Panc1 (cell line): ENCODE results near the gene VAV3. TPM values are rescaled to one million over a fixed set of nuclear protein-coding genes. Genes with fewer than 3 reads are reported as not detected.

Source experiments
- ATAC-seq: fragments of 200-7000 bp; cut with Tn5 transposase; 2 replicates; pipeline ENCODE4 v1.9.1; 2020; ENCODE audit warnings: mild to moderate bottlenecking, moderate library complexity
- BruUV-seq: library from RNA; stranded (reverse); fragments of 400-500 nt; replicated peaks from 2 replicates; lab custom pipeline; 2021; lab: Mats Ljungman, UMichigan
- CTCF ChIA-PET: fragments of 300-600 bp; sonication (Branson Sonifier 250); formaldehyde crosslinking; loops from one replicate; lab custom pipeline; 2022; ENCODE audit warnings: antibody characterized with exemption; lab: Charles Lee
- POLR2A ChIA-PET: fragments of 300-600 bp; sonication (Branson Sonifier 250); formaldehyde crosslinking; loops from one replicate; lab custom pipeline; 2022; ENCODE audit warnings: antibody characterized with exemption; lab: Charles Lee
- DNase-seq: peaks from one replicate; pipeline ENCODE4 v3.0.0-alpha.2; 2010; ENCODE audit warnings: low read depth, low spot score
- H3K27ac ChIP-seq: 2 replicates; pipeline ENCODE4 v1.5.1; 2011; ENCODE audit warnings: mild to moderate bottlenecking, low read length, inconsistent platforms
- H3K27me3 ChIP-seq: fragments of 200-500 bp; sonication (Bioruptor generic); 2 replicates; pipeline ENCODE4 v1.6.0; 2014; ENCODE audit warnings: low read length, inconsistent platforms; ENCODE audit not compliant: control insufficient read depth, insufficient read depth
- H3K36me3 ChIP-seq: fragments of 200-500 bp; sonication (Bioruptor generic); 2 replicates; pipeline ENCODE4 v1.5.1; 2014; ENCODE audit warnings: inconsistent platforms, mild to moderate bottlenecking, low read length, moderate library complexity; ENCODE audit not compliant: control insufficient read depth, insufficient read depth
- H3K4me1 ChIP-seq: 2 replicates; pipeline ENCODE4 v1.5.1; 2011; ENCODE audit warnings: inconsistent platforms, mild to moderate bottlenecking, low read length, moderate library complexity; ENCODE audit not compliant: control insufficient read depth, insufficient read depth
- H3K4me3 ChIP-seq, 2 experiments: 2 replicates each; pipeline ENCODE4 v1.5.1; 2011 to 2012; ENCODE audit warnings: low read depth in 2 of 2, low read length in 2 of 2, mild to moderate bottlenecking in 2 of 2, inconsistent platforms in 1 of 2, moderate library complexity in 1 of 2
- H3K9me3 ChIP-seq: fragments of 200-500 bp; sonication (Bioruptor generic); 2 replicates; pipeline ENCODE4 v1.5.1; 2014; ENCODE audit warnings: low read depth, mild to moderate bottlenecking, inconsistent platforms, low read length, moderate library complexity; ENCODE audit not compliant: control insufficient read depth, insufficient read depth
- CTCF ChIP-seq: fragments of 450-650 bp; IDR thresholded peaks from 2 replicates; pipeline ENCODE4 v1.5.1; 2017; ENCODE audit warnings: mild to moderate bottlenecking
- POLR2AphosphoS5 ChIP-seq: IDR thresholded peaks from 2 replicates; pipeline ENCODE4 v1.6.1; 2012; ENCODE audit warnings: mild to moderate bottlenecking, low read depth, low read length, moderate library complexity
- REST ChIP-seq, 2 experiments: IDR thresholded peaks; 2 replicates each; pipeline ENCODE4 v1.6.1; 2011 to 2012; ENCODE audit warnings: low read depth in 2 of 2, control low read depth in 1 of 2, low read length in 1 of 2, mild to moderate bottlenecking in 1 of 2, moderate library complexity in 1 of 2; ENCODE audit not compliant: insufficient read depth in 1 of 2
- SIN3A ChIP-seq: IDR thresholded peaks from 2 replicates; pipeline ENCODE4 v1.6.1; 2012; ENCODE audit warnings: low read depth, mild to moderate bottlenecking, low read length, moderate library complexity, borderline replicate concordance; ENCODE audit not compliant: insufficient read depth
- TCF7L2 ChIP-seq: IDR thresholded peaks from 2 replicates; pipeline ENCODE4 v1.6.1; 2011; ENCODE audit warnings: mild to moderate bottlenecking, low read depth, low read length, inconsistent platforms
- in situ Hi-C: cut with HindIII; loops from 2 replicates; pipeline ENCODE4 v1.10.0; 2016; ENCODE audit warnings: low sequenced_read_pairs, low pct_unique_long_range_greater_than_20kb
- intact Hi-C: fragments of 100-400 bp; cut with micrococcal nuclease; formaldehyde crosslinking; loops from one replicate; pipeline ENCODE4 v1.10.0; 2022; ENCODE audit not compliant: unreplicated experiment
- total RNA-seq: library from RNA; stranded (reverse); gene quantifications from one replicate; pipeline ENCODE4 v1.2.1, GENCODE V29; 2021; ENCODE audit not compliant: unreplicated experiment

Gene VAV3
- total RNA-seq, 1 experiment from 2014 or later, result 0.23 TPM

- CTCF ChIA-PET, result no interaction called here
- in situ Hi-C loops, result no loop called here
These were observed 364.3 kb downstream of the VAV3 start for GRCh38 chr1:107600607-107601160.

DNA sequence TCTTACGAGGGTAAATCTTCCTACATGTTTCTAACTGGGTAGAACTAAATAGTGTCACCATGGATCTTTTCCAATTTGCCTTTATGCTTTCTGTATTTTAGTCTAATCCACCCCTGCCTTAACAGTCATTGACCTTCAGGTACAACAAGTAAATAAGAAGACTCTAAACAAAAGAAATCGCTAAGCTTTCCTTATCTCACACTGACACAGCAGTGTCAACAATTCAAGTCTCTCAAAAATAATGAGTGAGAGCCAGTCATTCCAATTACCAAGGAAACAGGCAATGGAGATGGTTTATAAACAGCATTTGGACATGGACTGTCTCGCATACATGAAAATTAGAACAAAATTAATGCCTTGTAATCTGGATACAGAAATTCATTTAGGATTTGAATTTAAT lies 365.8 kb downstream of the VAV3 start:
- no peak overlapping the region for H3K4me3 ChIP-seq
- BruUV-seq, result no TSS peak
- no peak for TF ChIP-seq TCF7L2
- TF ChIP-seq POLR2AphosphoS5, result no peak
- TF ChIP-seq REST (IDR thresholded peaks at IDR 0.05; ENCODE audit: insufficient read depth in 1 of 2, low read depth in 2 of 2, low read length in 1 of 2), result no peak
- TF ChIP-seq SIN3A, result no peak
- TF ChIP-seq CTCF, result no peak
- in situ Hi-C loops, result no loop called here
- DNase-seq (no peak), ATAC-seq (no peak)
- POLR2A ChIA-PET, result no interaction called here
- no peaks in the 10 kb centered on the region for H3K27me3 ChIP-seq
- intact Hi-C loops, result no loop called here
- no peaks in the 10 kb centered on the region for H3K9me3 ChIP-seq
- H3K27ac ChIP-seq, result no peak overlapping the region
- H3K36me3 ChIP-seq, result no peaks in the 10 kb centered on the region
- CTCF ChIA-PET, result no interaction called here
- H3K4me1 ChIP-seq, result no peaks in the 10 kb centered on the region

More at GRCh38 chr1:107600607-107601160, 364.3 kb downstream of the VAV3 start:
- no peaks in the 10 kb centered on the region for H3K27me3 ChIP-seq
- intact Hi-C loops, result no loop called here
- POLR2A ChIA-PET, result interaction anchor here (0.6 kb wide), 1 partner anchor 24 kb away, joined by 3 read pairs; no protein-coding TSS in a partner anchor
- H3K36me3 ChIP-seq, result no peaks in the 10 kb centered on the region
- ATAC-seq, result no peak
- no peak overlapping the region for H3K4me3 ChIP-seq
- no peak overlapping the region for H3K27ac ChIP-seq
- no peak for TF ChIP-seq SIN3A
- no peak for TF ChIP-seq REST (IDR thresholded peaks at IDR 0.05; ENCODE audit: insufficient read depth in 1 of 2, low read depth in 2 of 2, low read length in 1 of 2)
- no peak for TF ChIP-seq TCF7L2
- no peak for TF ChIP-seq POLR2AphosphoS5
- no peak for TF ChIP-seq CTCF
- no peaks in the 10 kb centered on the region for H3K4me1 ChIP-seq
- no peaks in the 10 kb centered on the region for H3K9me3 ChIP-seq
- BruUV-seq, result no TSS peak
- DNase-seq, result no peak
